Gastroesophageal sphincter (tissue), 4 donors: ENCODE results near the gene CDC42BPB. TPM values are rescaled to one million over a fixed set of nuclear protein-coding genes. Genes with fewer than 3 reads are reported as not detected.

Experiments used
- ATAC-seq: fragments of 150-250 bp; one replicate; pipeline ENCODE4 v1.9.1; 2016; ENCODE audit warnings: mild to moderate bottlenecking, moderate library complexity
- H3K27ac ChIP-seq, 4 donors: fragments of 200-600 bp; sonication (generic) in 3 of 4; 1 replicate in 3 of 4; 2 replicates in 1 of 4; pipeline ENCODE4 v1.5.1; 2016 to 2019
- H3K27me3 ChIP-seq: fragments of 200-600 bp; sonication (generic); one replicate; pipeline ENCODE4 v1.5.1; 2019
- H3K36me3 ChIP-seq, 2 donors: fragments of 200-600 bp; sonication (generic); one replicate each; pipeline ENCODE4 v1.5.1; 2019; ENCODE audit warnings: control low read depth in 1 of 2
- H3K4me1 ChIP-seq, 3 donors: fragments of 200-600 bp; sonication (generic); 1 replicate in 2 of 3; 2 replicates in 1 of 3; pipeline ENCODE4 v1.5.1; 2016 to 2019; ENCODE audit warnings: control low read depth in 2 of 3
- H3K4me3 ChIP-seq, 2 donors: fragments of 200-600 bp; sonication (generic); one replicate each; pipeline ENCODE4 v1.5.1; 2019; ENCODE audit warnings: mild to moderate bottlenecking in 1 of 2, moderate library complexity in 1 of 2
- H3K9me3 ChIP-seq, 3 donors: fragments of 200-600 bp; sonication (generic); one replicate each; pipeline ENCODE4 v1.5.1; 2017 to 2019; ENCODE audit warnings: control low read depth in 2 of 3
- CTCF ChIP-seq, 4 experiments: fragments of 200-600 bp in 2 of 4; fragments of 450-650 bp in 2 of 4; sonication (generic) in 1 of 4; IDR thresholded peaks; one replicate each; pipeline ENCODE4 v1.5.1; 2017 to 2019; ENCODE audit warnings: antibody characterized with exemption in 4 of 4, mild to moderate bottlenecking in 2 of 4, moderate library complexity in 2 of 4
- EP300 ChIP-seq: sonication (generic); formaldehyde crosslinking; IDR thresholded peaks from one replicate; pipeline ENCODE4 v1.6.1; 2017; ENCODE audit warnings: antibody characterized with exemption, mild to moderate bottlenecking
- POLR2A ChIP-seq, 2 donors: fragments of 450-650 bp; IDR thresholded peaks; one replicate each; pipeline ENCODE4 v1.6.1; 2017; ENCODE audit warnings: antibody characterized with exemption in 2 of 2, mild to moderate bottlenecking in 2 of 2, moderate library complexity in 1 of 2
- POLR2AphosphoS5 ChIP-seq: sonication (generic); formaldehyde crosslinking; IDR thresholded peaks from one replicate; pipeline ENCODE4 v1.6.1; 2017; ENCODE audit warnings: antibody characterized with exemption
- WGBS, 2 donors: methylation state at CpG; one replicate each; pipeline ENCODE4 v1.1.5; 2018; ENCODE audit warnings: low coverage in 1 of 2; 5-methylcytosine and 5-hydroxymethylcytosine counted together
- total RNA-seq, 4 donors: library from RNA; depleted of rRNA; stranded (reverse); fragments of >200 nt; gene quantifications; one replicate each; pipeline ENCODE4 v1.1.0, GENCODE V29; 2016

Gene CDC42BPB
- total RNA-seq, 4 donors from 2014 or later: 86.7 to 151 (median 97.3) TPM

- no peak for ATAC-seq
- no peaks in the 10 kb centered on the region for H3K9me3 ChIP-seq
- no peaks in the 10 kb centered on the region for H3K27me3 ChIP-seq
- H3K36me3 ChIP-seq: peaks cover 0 to 74% of the 10 kb centered on the region in 2 donors
- H3K27ac ChIP-seq: no peak overlapping the region
- 93% methylated on average over 5 of the region's 14 CpGs; no CpG with 5 or more reads in 1 of the 2 donors for WGBS, 2 donors
- peaks cover 0 to 11% (median 0%) of the 10 kb centered on the region in 3 donors for H3K4me1 ChIP-seq
- H3K4me3 ChIP-seq: no peak overlapping the region
- TF ChIP-seq POLR2AphosphoS5 (no peak), POLR2A (IDR thresholded peaks at IDR 0.05) (no peak), EP300 (no peak), CTCF (IDR thresholded peaks at IDR 0.05) (no peak)
These were observed 50.3 kb downstream of the CDC42BPB start for GRCh38 chr14:103006991-103007520.

DNA sequence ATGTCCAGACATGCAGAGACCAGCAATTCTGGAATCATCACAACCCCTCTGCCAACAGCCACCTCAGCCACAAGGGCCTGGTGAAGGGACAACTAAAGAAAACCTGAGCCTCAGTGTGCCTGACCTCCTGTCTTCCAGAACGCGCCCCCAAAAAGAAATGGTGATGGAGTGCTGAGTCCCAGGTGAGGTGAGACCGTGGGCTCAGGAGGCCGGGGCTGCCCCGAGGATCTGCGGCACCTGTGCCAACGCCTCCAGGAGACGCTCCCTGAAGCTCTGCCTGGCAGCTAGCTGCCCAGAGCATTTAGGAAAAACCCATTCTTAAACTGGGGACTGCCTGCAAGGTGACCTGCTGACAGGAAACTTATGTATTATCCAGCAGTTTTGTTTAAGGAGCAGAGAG is 51.2 kb downstream of the CDC42BPB start:
- H3K9me3 ChIP-seq: no peaks in the 10 kb centered on the region
- TF ChIP-seq EP300 (no peak), POLR2AphosphoS5 (no peak), POLR2A (IDR thresholded peaks at IDR 0.05) (no peak), CTCF (IDR thresholded peaks at IDR 0.05) (no peak)
- no peak overlapping the region for H3K4me3 ChIP-seq
- H3K27ac ChIP-seq: no peak overlapping the region
- H3K4me1 ChIP-seq: peaks cover 0 to 11% (median 0%) of the 10 kb centered on the region in 3 donors
- ATAC-seq: no peak
- peaks cover 0 to 78% of the 10 kb centered on the region in 2 donors for H3K36me3 ChIP-seq
- H3K27me3 ChIP-seq: no peaks in the 10 kb centered on the region
- 94 to 97% methylated on average over 6 to 8 of the region's 8 CpGs for WGBS, 2 donors

- TF ChIP-seq EP300: no peak
- no peak for TF ChIP-seq POLR2AphosphoS5
- TF ChIP-seq POLR2A (IDR thresholded peaks at IDR 0.05): no peak
- no peak for TF ChIP-seq CTCF (IDR thresholded peaks at IDR 0.05)
- Histone ChIP-seq H3K36me3 (peaks cover 0 to 76% of the 10 kb centered on the region in 2 donors), H3K9me3 (no peaks in the 10 kb centered on the region), H3K27ac (no peak overlapping the region), H3K4me1 (peaks cover 0 to 6% (median 0%) of the 10 kb centered on the region in 3 donors), H3K27me3 (no peaks in the 10 kb centered on the region), H3K4me3 (no peak overlapping the region)
- no peak for ATAC-seq
- 70 to 80% methylated on average over 3 to 17 of the region's 24 CpGs for WGBS, 2 donors
These were observed 53.5 kb downstream of the CDC42BPB start for GRCh38 chr14:103003850-103004249.

GRCh38 chr14:103003351-103003615 is 54.1 kb downstream of the CDC42BPB start:
- H3K36me3 ChIP-seq: peaks cover 0 to 76% of the 10 kb centered on the region in 2 donors

More at GRCh38 chr14:103003351-103003615, 54.1 kb downstream of the CDC42BPB start:
- Histone ChIP-seq H3K27ac (no peak overlapping the region), H3K27me3 (no peaks in the 10 kb centered on the region), H3K4me1 (peaks cover 0 to under 1% (median 0%) of the 10 kb centered on the region in 3 donors), H3K4me3 (no peak overlapping the region), H3K9me3 (no peaks in the 10 kb centered on the region)
- WGBS, 2 donors: 91% methylated on average over 8 to 9 of the region's 14 CpGs
- TF ChIP-seq CTCF (IDR thresholded peaks at IDR 0.05): no peak
- no peak for TF ChIP-seq POLR2A (IDR thresholded peaks at IDR 0.05)
- TF ChIP-seq EP300: no peak
- TF ChIP-seq POLR2AphosphoS5: no peak
- no peak for ATAC-seq
